ENCODE data around the gene CACNG5.

CACNG5 gene, protein sequence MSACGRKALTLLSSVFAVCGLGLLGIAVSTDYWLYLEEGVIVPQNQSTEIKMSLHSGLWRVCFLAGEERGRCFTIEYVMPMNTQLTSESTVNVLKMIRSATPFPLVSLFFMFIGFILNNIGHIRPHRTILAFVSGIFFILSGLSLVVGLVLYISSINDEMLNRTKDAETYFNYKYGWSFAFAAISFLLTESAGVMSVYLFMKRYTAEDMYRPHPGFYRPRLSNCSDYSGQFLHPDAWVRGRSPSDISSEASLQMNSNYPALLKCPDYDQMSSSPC

DNA sequence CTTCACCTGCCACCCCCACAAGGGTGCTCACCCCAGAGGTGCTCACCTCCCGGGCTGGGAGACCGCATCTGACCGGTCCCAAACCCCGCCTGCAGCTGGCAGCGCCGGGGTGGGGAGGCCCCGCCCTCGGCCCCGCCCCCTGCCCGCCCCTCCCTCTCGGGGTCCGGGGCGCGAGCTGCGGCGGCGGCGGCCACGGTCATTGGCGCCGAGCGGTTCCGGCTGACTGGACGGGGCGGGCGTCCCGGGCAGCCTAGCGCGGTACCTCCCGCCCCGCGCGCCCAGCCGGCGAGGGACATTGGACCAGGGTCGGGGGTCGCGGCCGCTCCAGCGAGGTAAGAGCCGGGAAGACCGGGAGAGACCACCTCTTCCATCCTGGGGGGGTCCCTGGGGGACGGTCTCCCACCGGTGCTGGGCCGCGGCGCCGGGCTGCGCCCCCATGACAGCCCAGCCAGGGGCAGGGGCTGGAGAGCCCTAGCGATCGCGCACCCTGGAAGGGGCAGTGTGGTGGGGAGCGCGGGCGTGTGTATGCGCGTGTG lies at the start of gene CACNG5:
Gene CACNG5, plus strand, starts transcription at position 199 of the 536 bp plus-strand sequence. CDS start 42,216 bp downstream, outside the sequence.
- no peak for DNase-seq (ENCODE audit: low read depth)

DNA sequence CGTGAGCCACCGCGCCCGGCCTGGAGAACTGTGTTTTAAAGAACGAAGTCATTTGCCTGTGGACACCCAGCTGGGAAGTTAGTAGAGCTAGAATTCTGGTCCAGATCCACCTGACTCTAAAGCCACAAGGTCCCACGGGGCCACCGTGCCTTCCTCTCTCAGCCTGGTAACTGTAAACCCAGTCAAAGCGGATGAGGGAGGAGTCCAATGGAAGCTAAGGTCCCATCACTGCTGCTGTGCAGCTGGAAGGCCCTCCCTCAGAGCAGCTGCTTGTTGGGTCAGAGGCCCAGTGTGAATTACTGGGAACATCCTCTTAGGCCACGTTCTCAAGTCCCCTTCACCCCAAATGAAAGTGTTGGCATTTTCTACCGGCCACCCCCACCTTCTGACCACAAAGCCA lies 48.8 kb upstream of the CACNG5 start:
- DNase-seq (ENCODE audit: low read depth), result no peak

DNA sequence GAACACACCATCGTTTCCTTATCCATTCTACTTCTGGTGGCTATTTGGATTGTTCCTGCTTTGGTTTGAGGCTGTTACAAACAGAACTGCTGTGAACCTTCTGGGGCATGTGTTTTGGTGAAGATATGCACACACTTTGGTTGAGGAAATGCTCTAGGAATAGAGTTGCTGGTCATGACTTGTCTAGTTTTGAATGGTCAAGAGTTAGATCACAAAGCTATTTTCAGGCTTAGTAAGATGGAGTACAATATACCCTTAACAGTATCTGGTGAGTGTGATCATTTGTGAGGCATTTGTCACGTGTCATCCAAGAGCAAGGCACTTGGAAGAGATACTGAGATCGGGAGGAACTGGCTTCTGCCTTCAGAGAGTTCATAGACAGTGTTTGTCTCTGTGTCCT lies 47.0 kb upstream of the CACNG5 start:
- DNase-seq (ENCODE audit: low read depth), result no peak

DNA sequence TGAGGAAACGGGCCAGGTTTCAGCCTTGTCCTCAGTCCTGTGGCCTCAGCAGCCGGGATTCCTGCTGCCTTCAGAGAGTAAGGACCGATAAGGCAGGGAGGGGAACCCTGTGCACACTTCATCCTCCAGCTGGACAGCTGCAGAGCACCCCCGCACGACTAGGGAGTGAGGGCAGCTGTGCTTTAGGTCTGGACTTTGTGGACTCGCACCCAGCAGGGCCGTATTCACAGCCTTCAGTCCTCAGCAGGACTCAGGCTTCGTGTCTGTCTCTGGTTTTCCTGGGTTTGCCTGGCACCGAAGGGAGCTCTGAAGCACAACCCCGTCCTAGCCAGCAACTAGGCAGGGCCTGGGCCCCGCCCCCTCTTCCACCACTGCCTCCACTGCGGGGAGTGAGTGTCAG lies 45.8 kb upstream of the CACNG5 start:
- DNase-seq (ENCODE audit: low read depth), result no peak

DNA sequence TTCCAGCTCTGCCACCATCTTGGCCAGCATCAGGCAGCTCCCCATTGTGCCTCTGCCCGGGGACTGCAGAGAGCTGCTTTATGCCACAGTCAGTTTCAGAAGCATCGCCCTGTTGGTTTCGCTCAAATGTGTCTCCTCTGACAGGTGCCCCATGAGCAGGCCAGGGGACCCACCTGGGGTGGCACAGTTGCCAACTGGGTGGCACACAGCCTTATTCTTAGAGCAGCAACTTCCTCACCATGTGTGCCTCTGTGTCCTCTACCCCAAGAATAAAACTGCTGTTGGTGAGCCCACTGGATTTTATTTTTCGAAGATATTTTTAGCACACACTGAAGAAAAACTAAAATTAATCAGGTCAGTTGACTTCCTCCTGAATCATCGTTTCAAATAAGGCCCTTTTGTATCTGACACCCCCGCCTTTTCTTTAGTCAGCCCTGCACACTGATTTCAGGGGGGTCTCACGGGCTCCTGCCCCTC lies 44.9 kb upstream of the CACNG5 start:
- DNase-seq (ENCODE audit: low read depth), result no peak

DNA sequence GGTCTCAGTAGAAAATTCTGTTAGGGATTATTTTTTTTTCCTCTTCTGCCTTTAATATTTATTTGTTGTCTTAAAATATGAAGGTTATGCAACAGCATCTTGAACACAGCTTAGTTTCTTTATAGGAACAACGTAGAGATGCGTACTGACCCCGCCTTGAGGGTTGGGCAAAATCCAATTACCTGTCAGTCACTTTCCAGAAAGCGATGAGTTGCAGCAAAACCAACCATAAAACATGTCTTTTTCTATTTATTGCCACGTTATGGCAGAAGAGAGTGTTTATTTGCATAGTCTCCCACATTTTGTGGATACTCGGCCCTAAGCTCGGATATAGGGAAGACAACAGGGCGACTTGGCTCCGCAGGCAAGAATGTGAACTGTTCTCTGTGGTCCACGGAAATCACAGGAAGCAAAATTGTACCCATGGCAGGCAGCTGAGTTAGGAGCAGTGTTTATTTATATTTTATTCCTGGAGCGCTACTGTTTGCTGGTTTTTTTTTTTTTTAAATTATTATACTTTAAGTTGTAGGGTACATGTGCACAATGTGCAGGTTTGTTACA lies 44.3 kb upstream of the CACNG5 start:
- no peak for DNase-seq (ENCODE audit: low read depth)

DNA sequence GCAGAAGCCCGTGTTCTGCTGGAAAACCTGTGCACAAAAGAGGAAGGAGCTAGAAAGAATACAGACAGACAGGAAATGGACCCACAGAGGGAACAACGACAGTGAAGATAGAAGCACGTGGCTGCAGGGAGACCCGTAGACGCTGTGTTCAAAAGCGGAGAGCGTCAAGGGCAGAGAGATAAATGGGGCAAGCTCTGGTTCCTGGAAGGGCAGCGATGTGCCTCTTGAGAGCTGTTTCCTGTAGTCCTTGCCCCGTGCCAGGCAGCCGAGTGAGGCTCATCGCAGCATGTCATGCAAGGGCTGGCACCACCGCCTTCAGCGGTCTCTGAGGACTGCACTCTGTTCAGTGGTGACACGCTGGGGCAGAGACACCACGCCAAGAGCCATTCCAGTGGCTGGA lies 43.6 kb upstream of the CACNG5 start:
- no peak for DNase-seq (ENCODE audit: low read depth)

DNA sequence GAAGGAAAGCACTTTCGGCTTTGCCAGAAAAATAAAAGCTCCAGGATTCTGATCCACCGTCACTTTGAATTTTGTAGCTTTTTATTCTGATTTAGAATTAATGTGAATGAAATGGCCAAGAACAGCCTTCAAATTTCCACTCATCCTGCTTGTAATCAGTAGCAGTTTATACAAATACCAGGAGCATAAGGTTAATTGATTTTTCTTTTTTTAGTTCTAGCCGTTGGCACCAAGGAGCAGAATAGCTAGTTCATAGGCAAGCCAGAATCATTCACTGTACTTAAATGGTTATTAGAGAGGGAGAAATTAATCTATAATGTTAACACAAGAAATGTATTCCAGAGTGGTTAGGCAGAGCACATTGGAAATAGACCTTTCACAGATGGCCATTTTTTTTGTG lies 41.1 kb upstream of the CACNG5 start:
- no peak for DNase-seq (ENCODE audit: low read depth)

DNA sequence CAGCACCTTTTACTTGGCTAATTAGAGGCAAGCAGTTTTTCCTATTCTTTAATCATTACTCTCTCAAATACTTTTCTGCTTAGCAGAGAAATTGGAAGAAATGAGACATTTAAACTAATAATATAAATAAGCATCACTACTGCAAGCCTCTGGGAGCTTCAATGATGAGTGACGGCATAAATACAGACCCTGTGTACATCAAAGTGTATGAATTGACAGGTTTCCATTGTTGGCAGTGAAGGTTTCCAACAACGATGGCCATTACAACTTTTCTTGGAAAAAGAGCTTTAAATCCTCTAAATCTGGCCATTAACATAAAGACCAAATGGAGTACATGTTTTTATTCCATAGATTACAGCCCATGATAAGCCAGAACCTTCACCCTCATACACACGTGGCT lies 39.4 kb upstream of the CACNG5 start:
- no peak for DNase-seq (ENCODE audit: low read depth)

DNA sequence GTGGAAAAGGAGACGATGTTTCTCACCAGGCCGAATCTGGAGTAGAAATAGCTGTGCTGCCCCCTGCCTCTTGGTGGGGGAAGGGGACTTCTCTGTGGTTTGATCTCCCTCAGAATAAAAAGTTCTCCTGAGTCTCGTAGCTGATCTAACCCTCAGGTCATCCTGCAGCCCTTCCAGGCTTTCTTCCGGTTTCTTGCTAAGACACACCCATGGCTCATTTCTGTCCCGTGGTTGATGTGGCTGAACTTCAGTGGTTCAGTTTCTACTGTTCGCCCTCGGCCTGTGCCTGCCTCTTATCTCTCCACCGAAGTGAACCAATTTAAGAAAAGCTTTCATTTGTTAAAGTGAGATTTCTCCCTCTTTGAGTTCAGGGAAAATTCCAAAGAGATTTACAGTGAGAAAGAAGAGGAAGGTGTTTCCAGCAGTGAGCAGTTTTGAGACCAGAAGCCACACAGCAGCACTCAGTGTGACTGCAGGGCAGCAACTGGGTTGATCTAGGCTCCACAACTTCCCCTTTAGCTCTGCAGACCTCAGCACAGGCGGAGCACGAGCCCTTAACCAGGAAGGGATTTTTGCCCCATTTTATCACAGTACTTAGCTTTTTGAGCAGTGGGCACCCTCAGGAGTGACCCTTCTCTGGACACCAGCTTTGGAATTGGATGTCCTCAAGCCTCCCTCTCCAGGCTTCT lies 34.9 kb upstream of the CACNG5 start:
- DNase-seq (ENCODE audit: low read depth), result no peak

DNA sequence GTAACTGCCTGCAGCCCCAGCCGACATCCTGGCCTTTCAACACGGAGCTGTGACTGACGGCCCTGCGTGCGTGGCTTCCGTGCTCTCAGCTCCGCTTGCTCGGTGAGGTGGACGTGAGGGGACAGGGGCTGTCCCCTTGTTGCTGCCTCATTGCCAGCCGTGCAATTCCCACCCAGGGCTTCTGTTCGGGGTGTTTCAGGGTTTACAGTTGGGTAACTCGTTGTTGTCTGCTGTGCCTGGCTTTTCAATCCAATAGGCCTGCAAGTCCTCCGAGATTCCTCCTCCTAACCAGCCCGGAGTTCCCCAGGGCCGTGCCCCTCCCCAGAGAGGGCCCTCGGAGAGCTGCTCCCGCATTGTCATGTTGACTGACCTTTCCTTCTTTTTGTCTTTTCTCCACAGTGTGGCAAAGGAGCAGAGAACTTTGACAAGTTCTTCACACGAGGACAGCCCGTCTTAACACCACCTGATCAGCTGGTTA lies 31.4 kb upstream of the CACNG5 start:
- DNase-seq (ENCODE audit: low read depth), result no peak

DNA sequence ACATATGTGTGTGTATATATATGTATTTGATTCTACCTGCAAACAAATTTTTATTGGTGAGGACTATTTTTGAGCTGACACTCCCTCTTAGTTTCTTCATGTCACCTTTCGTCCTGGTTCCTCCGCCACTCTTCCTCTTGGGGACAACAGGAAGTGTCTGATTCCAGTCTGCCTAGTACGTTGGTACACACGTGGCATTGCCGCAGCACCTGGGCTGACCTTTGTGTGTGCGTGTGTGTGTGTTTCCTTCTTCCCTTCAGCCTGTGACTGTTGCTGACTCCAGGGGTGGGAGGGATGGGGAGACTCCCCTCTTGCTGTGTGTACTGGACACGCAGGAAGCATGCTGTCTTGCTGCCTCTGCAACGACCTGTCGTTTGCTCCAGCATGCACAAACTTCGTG lies 29.4 kb upstream of the CACNG5 start:
- no peak for DNase-seq (ENCODE audit: low read depth)

DNA sequence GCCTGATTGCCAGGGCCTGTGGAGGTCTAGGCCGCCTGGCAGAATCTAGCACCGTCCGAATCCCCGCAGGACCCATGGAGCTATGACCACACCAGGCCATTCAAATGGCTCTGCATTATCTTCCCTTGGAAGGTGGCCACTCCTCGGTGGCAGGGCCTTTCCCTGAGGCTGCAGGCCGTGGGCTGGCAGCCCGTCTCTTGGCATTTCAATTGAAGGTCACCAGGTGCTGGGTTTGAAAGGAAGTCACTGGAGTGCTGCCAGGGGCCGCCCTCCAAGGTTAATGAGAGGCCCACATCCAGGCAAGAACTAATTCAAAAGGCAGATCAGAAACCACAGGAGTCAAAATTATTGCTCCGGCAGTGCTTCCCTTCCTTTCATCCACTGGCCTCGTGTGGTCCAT lies 27.7 kb upstream of the CACNG5 start:
- DNase-seq (ENCODE audit: low read depth), result no peak

DNA sequence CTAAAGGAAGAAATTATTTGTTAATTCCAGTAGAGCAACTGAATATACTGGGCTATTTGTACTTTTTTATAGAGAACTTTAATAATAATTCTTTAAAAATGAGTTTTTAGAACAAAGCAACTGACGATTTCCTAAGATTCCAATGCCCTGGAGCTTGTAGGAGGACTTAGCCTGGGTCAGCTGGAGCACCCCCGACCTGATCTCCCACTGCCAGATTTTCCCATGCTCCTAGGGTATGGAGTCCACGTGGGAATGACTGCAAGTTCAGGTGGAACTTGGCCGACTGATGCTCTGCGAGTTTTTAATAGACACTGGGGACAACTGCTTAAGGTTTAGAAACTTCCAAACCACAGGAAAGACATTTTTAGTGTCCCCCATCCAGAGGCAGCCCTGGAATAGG lies 25.5 kb upstream of the CACNG5 start:
- DNase-seq (ENCODE audit: low read depth), result no peak

DNA sequence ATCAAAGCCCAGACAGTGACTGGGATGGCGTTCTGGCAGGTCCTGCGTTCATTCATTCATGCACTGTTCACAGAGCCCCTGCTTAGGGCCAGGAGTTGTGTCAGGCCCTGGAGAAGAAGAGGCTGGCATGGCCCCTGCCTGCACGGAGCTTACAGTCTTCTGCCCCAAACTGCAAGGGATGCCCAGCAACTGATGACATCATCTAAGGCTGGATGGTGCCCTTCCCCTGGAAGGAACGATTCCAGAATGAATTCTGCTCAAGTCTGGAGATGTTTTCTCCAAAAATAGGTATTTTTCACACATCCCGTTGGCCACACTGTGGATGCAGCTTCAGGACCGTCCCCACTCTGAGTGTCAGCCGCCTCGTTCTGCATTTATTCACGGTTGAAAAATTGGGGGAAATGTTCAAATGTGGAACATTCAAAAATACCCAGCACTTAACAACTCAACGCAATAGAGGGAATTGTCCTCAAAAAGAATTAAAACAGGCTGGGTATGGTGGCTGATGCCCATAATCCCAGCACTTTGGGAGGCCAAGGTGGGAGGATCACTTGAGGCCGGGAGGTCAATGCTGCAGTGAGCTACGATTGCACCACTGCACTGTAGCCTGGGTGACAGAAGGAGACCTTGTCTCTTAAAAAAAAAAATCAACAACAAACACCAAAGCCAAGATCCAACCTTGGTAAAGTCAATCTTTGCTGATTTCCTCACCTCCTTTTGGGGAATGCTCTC lies 23.8 kb upstream of the CACNG5 start:
- no peak for DNase-seq (ENCODE audit: low read depth)

DNA sequence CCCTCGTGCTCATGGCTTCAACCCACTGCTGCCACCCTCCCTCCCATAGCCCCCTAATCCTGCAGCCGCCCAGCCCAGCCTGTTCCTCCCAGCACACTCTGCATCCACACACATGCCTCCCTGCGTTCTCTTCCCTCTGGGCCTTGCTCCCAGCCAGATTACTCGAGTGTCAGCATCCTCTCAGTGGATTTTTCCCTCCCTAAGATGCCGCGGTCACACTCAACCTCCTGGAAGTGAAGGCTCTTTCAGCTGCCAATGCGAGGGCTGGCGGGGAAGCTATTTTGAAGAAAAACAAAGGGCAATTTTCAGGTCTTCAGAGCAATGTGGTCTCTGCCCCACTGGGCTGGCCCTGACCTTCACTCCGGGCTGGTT lies 23.2 kb upstream of the CACNG5 start:
- DNase-seq (ENCODE audit: low read depth), result no peak

DNA sequence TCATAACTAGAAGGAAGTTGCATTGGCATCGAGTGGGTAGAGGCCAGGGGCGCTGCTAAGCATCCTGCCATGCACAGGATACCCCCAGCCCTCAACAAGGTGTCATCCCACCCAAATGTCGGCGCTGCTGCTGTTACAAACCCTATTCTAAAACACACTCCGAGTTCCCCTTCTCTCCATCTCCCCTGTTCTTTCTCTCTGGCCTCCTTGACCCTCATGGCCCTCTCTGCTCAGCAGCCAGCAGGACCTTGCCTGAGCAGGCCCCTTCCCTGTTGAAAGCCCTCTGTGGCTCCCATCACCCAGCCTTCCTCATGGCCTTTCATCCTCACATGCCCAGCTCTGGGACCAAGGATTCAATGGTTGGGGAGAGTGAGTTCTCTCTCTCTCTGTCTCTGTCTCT lies 22.3 kb upstream of the CACNG5 start:
- DNase-seq (ENCODE audit: low read depth), result no peak

DNA sequence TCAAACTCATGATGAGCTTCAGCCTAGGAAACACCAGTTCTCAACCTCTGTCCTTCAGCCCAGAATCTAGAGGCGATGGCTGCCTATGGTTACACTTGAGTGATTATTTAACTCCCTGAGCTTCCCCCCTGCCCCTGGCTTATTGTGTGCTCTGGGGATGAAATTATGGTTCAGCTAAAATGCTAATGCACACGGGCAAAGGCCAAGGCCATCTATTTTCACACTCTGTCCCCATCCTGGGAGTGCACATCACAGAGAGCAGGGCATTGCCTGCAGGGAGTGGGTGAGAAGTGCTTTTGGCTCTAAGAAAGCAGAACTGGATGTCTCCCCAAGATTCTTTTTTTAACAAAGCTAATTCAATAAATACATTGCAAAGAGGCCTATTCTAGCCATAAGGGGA lies 21.6 kb upstream of the CACNG5 start:
- no peak for DNase-seq (ENCODE audit: low read depth)

DNA sequence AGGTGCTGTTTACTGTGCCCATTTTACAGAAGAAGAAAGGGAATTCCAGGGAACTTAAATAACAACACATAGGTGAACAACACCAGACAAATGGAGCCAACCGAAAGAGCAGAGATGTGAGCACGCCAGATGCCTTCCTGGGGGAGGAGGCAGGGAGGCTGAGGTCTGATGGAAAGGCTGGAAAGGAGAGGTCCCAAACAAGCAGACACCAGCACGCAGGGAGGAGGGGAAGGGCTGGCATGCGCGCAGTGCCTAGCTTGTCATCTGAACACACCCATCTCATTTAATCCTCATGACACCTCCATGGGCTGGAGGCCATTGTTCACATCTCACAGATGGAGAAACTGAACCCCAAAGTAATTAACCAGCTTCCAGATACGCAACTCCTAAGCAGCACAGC lies 20.9 kb upstream of the CACNG5 start:
- no peak for DNase-seq (ENCODE audit: low read depth)

DNA sequence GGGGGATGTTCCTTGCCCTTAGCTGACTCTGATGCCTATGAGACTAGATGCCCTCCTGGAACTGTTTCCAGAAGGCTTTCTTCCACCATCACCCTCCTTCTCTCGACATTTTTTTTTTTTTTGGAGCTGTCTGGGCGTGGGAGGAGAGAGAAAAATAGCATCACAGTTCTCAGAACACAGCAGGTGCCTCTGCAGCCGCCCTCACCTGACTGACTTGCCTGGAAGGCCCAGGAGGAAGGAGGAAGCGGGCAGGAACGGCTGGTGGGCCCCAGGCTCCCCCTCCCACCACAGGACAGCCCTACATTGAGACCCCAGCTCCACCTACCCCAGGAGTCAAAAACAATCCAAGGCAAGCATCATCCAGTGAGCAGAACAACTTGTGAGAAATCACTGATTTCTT lies 20.3 kb upstream of the CACNG5 start:
- no peak for DNase-seq (ENCODE audit: low read depth)

DNA sequence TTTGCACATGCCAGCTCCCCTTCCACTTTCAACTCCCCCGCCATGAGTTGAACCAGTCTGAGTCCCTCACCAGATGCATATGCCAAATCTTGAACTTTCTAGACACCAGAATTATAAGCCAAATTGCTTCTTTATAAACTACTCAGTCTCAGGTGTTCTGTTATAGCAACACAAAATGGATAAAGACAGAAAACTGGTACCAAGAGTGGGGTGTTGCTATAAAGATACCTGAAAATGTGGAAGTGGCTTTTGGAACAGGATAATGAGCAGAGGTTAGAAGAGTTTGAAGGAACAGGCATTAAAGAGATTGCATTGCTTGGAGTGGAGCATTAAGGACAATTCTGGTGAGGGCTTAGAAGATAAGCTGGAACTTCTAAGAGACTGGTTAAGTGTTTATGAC lies 17.2 kb upstream of the CACNG5 start:
- DNase-seq (ENCODE audit: low read depth), result no peak

DNA sequence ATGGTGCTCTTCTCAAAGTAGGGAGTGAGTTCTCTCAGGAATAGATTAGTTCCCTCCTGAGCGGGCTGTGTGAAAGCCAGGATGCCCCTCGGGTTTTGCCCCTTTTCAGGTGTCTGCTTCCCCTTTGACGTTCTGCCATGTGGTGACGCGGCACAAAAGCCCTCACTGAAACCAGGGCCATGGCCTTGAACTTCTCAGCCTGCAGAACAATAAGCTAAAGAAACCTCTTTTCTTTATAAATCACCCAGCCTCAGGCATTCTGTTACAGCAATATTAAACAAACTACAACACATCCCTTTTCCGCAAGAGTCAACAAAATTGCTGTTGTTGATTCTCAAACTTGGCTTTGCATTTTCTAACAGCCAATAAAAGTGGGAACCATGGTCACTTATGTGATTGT lies 15.5 kb upstream of the CACNG5 start:
- DNase-seq (ENCODE audit: low read depth), result no peak

DNA sequence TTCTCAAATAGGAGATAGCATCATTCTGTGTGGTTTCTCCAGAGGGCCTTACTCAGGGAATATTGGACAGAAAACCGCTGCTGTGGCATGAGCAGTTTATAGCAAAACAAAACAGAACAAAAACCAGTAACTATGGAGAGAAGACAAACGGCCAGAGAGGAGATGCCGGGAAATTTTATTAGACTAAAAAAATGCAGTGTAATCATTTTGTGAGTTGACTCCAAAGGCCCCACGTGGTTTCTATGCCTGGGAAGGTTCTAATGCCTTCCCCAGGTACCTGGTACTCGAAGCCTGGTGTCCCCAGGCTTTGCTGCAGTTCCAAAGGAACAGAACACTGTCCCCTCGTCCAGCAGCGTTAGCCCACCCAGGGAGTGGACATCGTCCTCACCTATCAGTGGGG lies 12.9 kb upstream of the CACNG5 start:
- DNase-seq (ENCODE audit: low read depth), result no peak
